Spleen (tissue), 11 donors: ENCODE measurements around the gene CTNNA2. TPM values are rescaled to one million over a fixed set of nuclear protein-coding genes. Genes with fewer than 3 reads are reported as not detected.

Source experiments
- DNase-seq: peaks from one replicate; pipeline ENCODE4 v3.0.0-alpha.2; 2020
- H3K27ac ChIP-seq, 8 donors: fragments of 200-600 bp; sonication (generic) in 7 of 8; 1 replicate in 4 of 8; 2 replicates in 4 of 8; pipeline versions ENCODE4 v1.5.0 to v1.8.0; 2016 to 2021; ENCODE audit warnings: inconsistent platforms in 4 of 8, mild to moderate bottlenecking in 4 of 8, moderate library complexity in 1 of 8
- H3K27me3 ChIP-seq, 7 donors: fragments of 200-600 bp; sonication (generic) in 6 of 7; replicated peaks in 1 of 7; 1 replicate in 4 of 7; 2 replicates in 3 of 7; pipeline versions ENCODE4 v1.5.0 to v1.8.0; 2016 to 2021; ENCODE audit warnings: inconsistent platforms in 3 of 7, mild to moderate bottlenecking in 1 of 7
- H3K36me3 ChIP-seq, 6 donors: fragments of 200-600 bp; sonication (generic) in 5 of 6; 1 replicate in 4 of 6; 2 replicates in 2 of 6; pipeline versions ENCODE4 v1.5.0 to v1.8.0; 2016 to 2021; ENCODE audit warnings: inconsistent platforms in 2 of 6
- H3K4me1 ChIP-seq, 6 donors: fragments of 200-600 bp; sonication (generic) in 5 of 6; 1 replicate in 3 of 6; 2 replicates in 3 of 6; pipeline versions ENCODE4 v1.5.0 to v1.8.0; 2016 to 2021; ENCODE audit warnings: inconsistent platforms in 3 of 6
- H3K4me3 ChIP-seq, 8 donors: fragments of 200-600 bp; sonication (generic) in 7 of 8; 1 replicate in 4 of 8; 2 replicates in 4 of 8; pipeline versions ENCODE4 v1.5.0 to v1.8.0; 2016 to 2021; ENCODE audit warnings: inconsistent platforms in 4 of 8, mild to moderate bottlenecking in 4 of 8, moderate library complexity in 2 of 8
- H3K9me3 ChIP-seq, 8 donors: fragments of 200-600 bp; sonication (generic) in 7 of 8; 1 replicate in 4 of 8; 2 replicates in 4 of 8; pipeline versions ENCODE4 v1.5.0 to v1.8.0; 2016 to 2021; ENCODE audit warnings: inconsistent platforms in 4 of 8
- POLR2A ChIP-seq, 3 donors: fragments of 450-650 bp; IDR thresholded peaks; one replicate each; pipeline ENCODE4 v1.5.1; 2017; ENCODE audit warnings: antibody characterized with exemption in 3 of 3, mild to moderate bottlenecking in 1 of 3
- POLR2AphosphoS5 ChIP-seq, 3 donors: sonication (generic); formaldehyde crosslinking; IDR thresholded peaks; one replicate each; pipeline ENCODE4 v1.5.1; 2017; ENCODE audit warnings: antibody characterized with exemption in 3 of 3
- WGBS, 5 donors: extraction: QIAGEN DNeasy Blood & Tissue Kit in 3 of 5; methylation state at CpG; one replicate each; pipeline versions ENCODE4 v1.1.5 to v1.1.7; 2013 to 2018; 5-methylcytosine and 5-hydroxymethylcytosine counted together
- intact Hi-C: fragments of 100-400 bp; cut with DNase I; formaldehyde crosslinking; loops from one replicate; pipeline ENCODE4 v1.15.0; 2023; ENCODE audit warnings: low total_unique reads
- polyA plus RNA-seq, 3 donors: library from polyadenylated mRNA; stranded (reverse); fragments of 200-250 nt; gene quantifications; one replicate each; pipeline ENCODE4 v1.2.1, GENCODE V29; 2013
- total RNA-seq, 7 donors: library from RNA; depleted of rRNA in 3 of 7; stranded (reverse); fragments of >200 nt in 3 of 7; fragmentation: NEBNext Ultra II Directional in 4 of 7; extraction: Animal tissue kit (Norgen Biotek cat#: 25700) in 4 of 7; gene quantifications; one replicate each; pipeline versions ENCODE4 v1.1.0 to v1.2.1, GENCODE V29; 2016 to 2021
- TF ChIP-seq, protein P1 (sequence below), 11 experiments: fragments of 200-600 bp in 7 of 11; fragments of 450-650 bp in 4 of 11; sonication (generic) in 4 of 11; IDR thresholded peaks in 8 of 11; conservative IDR thresholded peaks in 3 of 11; 1 replicate in 7 of 11; 2 replicates in 4 of 11; pipeline versions ENCODE4 v1.4.0 to v1.8.0; 2016 to 2021; ENCODE audit warnings: antibody characterized with exemption in 11 of 11, inconsistent platforms in 4 of 11, mild to moderate bottlenecking in 1 of 11
- donor health status: healthy with polysubstance abuse.
- donor health status: DM: no; HTN: no; CAD: no; lungs with moderate emphysema.
- donor health status: DM: no; HTN: no; CAD: no.
- donor health status: Bipolar disorder and iron deficiency.
- donor health status: healthy.
- donor health status: DM: no; HTN: no; CAD: no.
- donor health status: DM: yes; HTN: yes; CAD: no.

The CTNNA2 gene
- total and polyA plus RNA-seq, 10 donors: not detected

DNA sequence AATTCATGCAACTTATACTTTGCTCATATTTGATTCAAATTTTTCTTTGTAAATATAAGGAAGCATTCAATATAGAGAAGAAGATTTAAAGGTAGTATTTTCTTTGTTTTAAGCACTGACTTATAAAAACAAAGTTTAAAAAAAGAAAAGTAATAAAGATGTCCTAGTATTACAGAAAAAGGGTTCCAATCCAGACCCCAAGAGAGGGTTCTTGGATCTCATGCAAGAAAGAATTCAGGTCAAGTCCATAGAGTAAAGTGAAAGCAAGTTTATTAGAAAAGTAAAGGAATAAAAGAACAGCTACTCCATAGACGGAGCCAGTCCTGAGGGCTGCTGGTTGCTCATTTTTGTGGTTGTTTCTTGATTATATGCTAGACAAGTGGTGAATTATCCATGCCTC is 267.9 kb downstream of the CTNNA2 start:
- Histone ChIP-seq H3K4me3 (no peak overlapping the region), H3K27ac (no peak overlapping the region), H3K4me1 (no peaks in the 10 kb centered on the region), H3K36me3 (no peaks in the 10 kb centered on the region), H3K27me3 (no peaks in the 10 kb centered on the region), H3K9me3 (peaks cover 0 to 5% (median 0%) of the 10 kb centered on the region in 8 donors)
- WGBS, 5 donors: 68 to 85% (median 75%) methylated on average over 1 of the region's 1 CpG
- intact Hi-C loops: no loop called here
- no peak for TF ChIP-seq POLR2A (IDR thresholded peaks at IDR 0.05)
- no peak for DNase-seq

DNA sequence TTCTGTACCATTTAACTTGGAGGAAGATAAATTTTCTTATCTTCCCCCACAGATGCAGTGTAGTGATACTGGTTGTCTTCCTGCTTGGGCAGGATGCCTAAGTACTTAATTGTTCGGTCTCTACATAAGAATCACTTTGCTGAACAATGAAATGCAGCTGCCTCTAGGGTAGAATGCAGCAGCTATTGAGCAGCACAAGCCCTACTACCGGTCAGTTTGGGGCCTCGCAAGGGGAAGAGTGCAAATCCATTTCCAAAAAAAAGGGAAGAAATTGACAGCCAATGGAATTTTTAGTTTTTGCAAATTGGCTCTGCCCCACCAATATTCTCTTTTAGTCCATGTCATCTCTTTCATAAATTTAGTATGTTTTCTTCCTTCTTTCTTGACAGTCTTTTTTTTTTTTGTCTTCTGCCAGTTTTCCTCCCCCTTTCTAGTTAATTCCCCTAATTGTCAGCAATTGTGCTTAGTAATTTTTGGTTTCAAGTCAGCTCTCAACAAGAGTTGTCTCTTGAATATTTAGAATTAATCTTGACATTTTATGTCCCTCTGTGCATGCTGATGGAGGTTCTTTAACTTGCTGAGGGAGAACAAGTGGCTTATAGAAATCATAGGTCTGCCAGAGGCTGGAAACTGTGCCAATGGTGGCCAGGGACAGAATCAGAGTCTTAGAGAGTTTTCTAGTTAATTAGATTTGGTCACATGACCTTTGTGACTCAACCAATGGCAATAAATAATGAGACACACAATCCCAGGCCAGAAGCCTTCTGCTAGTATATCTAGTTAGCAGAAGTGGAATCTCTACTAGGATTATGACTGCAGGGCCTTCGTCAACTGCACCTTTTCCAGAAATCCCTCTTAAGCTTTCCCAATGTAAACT is 270.0 kb downstream of the CTNNA2 start:
- H3K36me3 ChIP-seq: no peaks in the 10 kb centered on the region
- WGBS, 5 donors: 38 to 44% (median 41%) methylated on average over 4 of the region's 4 CpGs
- peaks cover 0 to 5% (median 0%) of the 10 kb centered on the region in 8 donors for H3K9me3 ChIP-seq
- no peak for DNase-seq
- no peak overlapping the region for H3K4me3 ChIP-seq
- no peaks in the 10 kb centered on the region for H3K4me1 ChIP-seq
- intact Hi-C loops: no loop called here
- H3K27me3 ChIP-seq: no peaks in the 10 kb centered on the region
- no peak overlapping the region for H3K27ac ChIP-seq
- TF ChIP-seq POLR2AphosphoS5 (IDR thresholded peaks at IDR 0.05) (no peak), POLR2A (IDR thresholded peaks at IDR 0.05) (no peak)
- TF ChIP-seq, protein P1, sequence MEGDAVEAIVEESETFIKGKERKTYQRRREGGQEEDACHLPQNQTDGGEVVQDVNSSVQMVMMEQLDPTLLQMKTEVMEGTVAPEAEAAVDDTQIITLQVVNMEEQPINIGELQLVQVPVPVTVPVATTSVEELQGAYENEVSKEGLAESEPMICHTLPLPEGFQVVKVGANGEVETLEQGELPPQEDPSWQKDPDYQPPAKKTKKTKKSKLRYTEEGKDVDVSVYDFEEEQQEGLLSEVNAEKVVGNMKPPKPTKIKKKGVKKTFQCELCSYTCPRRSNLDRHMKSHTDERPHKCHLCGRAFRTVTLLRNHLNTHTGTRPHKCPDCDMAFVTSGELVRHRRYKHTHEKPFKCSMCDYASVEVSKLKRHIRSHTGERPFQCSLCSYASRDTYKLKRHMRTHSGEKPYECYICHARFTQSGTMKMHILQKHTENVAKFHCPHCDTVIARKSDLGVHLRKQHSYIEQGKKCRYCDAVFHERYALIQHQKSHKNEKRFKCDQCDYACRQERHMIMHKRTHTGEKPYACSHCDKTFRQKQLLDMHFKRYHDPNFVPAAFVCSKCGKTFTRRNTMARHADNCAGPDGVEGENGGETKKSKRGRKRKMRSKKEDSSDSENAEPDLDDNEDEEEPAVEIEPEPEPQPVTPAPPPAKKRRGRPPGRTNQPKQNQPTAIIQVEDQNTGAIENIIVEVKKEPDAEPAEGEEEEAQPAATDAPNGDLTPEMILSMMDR (IDR thresholded peaks at IDR 0.05 in 8 of 11, conservative IDR thresholded peaks at IDR 0.05 in 3 of 11): no peak

DNA sequence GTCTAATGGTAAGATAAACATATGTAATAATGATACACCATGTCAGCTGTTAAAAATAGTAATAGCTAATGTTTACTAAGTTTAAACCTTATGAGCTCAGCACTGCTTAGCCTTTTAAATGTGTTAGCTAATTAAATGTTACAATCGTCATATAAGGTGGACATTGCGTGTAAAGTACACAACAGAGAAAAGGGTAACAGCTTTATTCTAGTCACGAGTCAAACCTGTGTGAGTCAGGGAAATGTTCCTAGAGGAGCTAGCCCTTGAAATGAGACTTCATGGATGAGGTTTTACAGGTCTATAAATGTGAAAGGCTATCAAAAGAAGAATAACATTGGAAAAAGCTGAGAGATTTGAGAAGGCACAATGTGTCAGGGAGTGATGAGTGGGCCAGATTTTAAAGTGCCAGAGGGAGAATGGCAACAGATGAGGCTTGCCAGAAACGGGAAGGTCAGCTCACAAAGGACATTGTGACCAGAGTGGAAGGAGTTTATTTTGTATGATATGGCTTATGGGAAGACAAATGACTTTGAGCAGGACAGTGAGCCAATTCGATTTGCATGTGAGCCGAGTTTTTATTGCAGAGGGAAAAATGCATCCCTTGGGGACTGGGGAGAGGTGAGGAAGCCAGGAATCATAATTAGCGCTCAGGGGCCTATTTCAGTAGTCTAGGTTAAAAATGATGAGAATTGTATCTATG is 276.3 kb downstream of the CTNNA2 start:
- intact Hi-C loops: no loop called here
- Histone ChIP-seq H3K4me1 (no peaks in the 10 kb centered on the region), H3K27ac (no peak overlapping the region), H3K27me3 (no peaks in the 10 kb centered on the region), H3K4me3 (no peak overlapping the region), H3K9me3 (no peaks in the 10 kb centered on the region), H3K36me3 (no peaks in the 10 kb centered on the region)
- WGBS, 5 donors: 70 to 84% (median 77%) methylated on average over 7 of the region's 7 CpGs
- DNase-seq: no peak
- no peak for TF ChIP-seq POLR2A (IDR thresholded peaks at IDR 0.05)
- TF ChIP-seq, protein P1 (IDR thresholded peaks at IDR 0.05 in 8 of 11, conservative IDR thresholded peaks at IDR 0.05 in 3 of 11): no peak
- no peak for TF ChIP-seq POLR2AphosphoS5 (IDR thresholded peaks at IDR 0.05)

DNA sequence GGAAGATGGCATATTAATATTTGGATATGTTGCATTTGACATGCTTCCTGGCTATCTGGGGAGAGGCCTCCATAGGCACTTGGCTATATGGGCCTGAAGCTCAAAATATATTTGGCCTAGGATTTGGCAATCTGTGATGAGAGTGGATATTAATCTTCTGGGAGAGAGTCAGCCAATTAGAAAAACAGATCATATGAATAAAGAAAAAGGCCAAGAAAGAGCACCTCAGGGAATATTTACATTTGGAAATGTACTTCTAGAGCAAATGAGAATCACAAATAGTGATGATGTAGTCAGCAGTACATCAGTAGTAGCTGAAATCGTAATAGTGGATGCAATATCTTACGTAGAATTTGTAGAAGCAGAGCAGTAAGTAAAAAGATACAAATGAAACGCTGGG is 277.0 kb downstream of the CTNNA2 start:
- H3K27ac ChIP-seq: no peak overlapping the region
- 68 to 83% (median 70%) methylated on average over 3 of the region's 3 CpGs for WGBS, 5 donors
- H3K4me1 ChIP-seq: no peaks in the 10 kb centered on the region
- TF ChIP-seq POLR2A (IDR thresholded peaks at IDR 0.05) (no peak), POLR2AphosphoS5 (IDR thresholded peaks at IDR 0.05) (no peak)
- TF ChIP-seq, protein P1 (IDR thresholded peaks at IDR 0.05 in 8 of 11, conservative IDR thresholded peaks at IDR 0.05 in 3 of 11): no peak
- intact Hi-C loops: no loop called here
- no peak for DNase-seq
- no peaks in the 10 kb centered on the region for H3K27me3 ChIP-seq
- H3K4me3 ChIP-seq: no peak overlapping the region
- H3K36me3 ChIP-seq: no peaks in the 10 kb centered on the region
- H3K9me3 ChIP-seq: no peaks in the 10 kb centered on the region
